ENCODE data around the gene DCAF4L1.

The DCAF4L1 gene

GRCh38 chr4:41981456-41981855 lies at the start of gene DCAF4L1:
TSS of gene DCAF4L1 (plus strand) at chr4:41981756. CDS start at chr4:41981793, 37 bp downstream.
- Histone ChIP-seq H3K4me3 (IDR thresholded peaks at IDR 0.05; ENCODE audit: insufficient read depth, low read depth, low read length) (no peak within 1 kb of the TSS), H3K27ac (no peak within 1 kb of the TSS), H3K27me3 (ENCODE audit: insufficient read depth, low read depth) (no peaks in the 10 kb centered on the region), H4K20me1 (ENCODE audit: insufficient read depth) (no peaks in the 10 kb centered on the region), H3K4me1 (ENCODE audit: low read depth, poor library complexity, severe bottlenecking) (no peaks in the 10 kb centered on the region), H2AFZ (ENCODE audit: low read depth) (no peak within 1 kb of the TSS), H3K36me3 (ENCODE audit: insufficient read depth) (no peaks in the 10 kb centered on the region), H3K4me2 (no peak within 1 kb of the TSS), H3K9ac (no peak within 1 kb of the TSS), H3K79me2 (ENCODE audit: insufficient read depth, low read depth) (no peaks in the 10 kb centered on the region)
- TF ChIP-seq CTCF (conservative IDR thresholded peaks at IDR 0.05; ENCODE audit: low read depth, low read length), result no peak

- Histone ChIP-seq H3K36me3 (ENCODE audit: insufficient read depth) (no peaks in the 10 kb centered on the region), H3K27ac (no peak overlapping the region), H3K9ac (no peak overlapping the region), H4K20me1 (ENCODE audit: insufficient read depth) (no peaks in the 10 kb centered on the region), H3K4me2 (no peak overlapping the region), H2AFZ (ENCODE audit: low read depth) (no peak overlapping the region), H3K4me1 (ENCODE audit: low read depth, poor library complexity, severe bottlenecking) (peaks cover 22% of the 10 kb centered on the region), H3K79me2 (ENCODE audit: insufficient read depth, low read depth) (peaks cover 29% of the 10 kb centered on the region), H3K27me3 (ENCODE audit: insufficient read depth, low read depth) (no peaks in the 10 kb centered on the region), H3K4me3 (IDR thresholded peaks at IDR 0.05; ENCODE audit: insufficient read depth, low read depth, low read length) (no peak overlapping the region)
- TF ChIP-seq CTCF (conservative IDR thresholded peaks at IDR 0.05; ENCODE audit: low read depth, low read length), result no peak
Measured at GRCh38 chr4:41932988-41933387, 48.6 kb upstream of the DCAF4L1 start.

- Histone ChIP-seq H3K27ac (no peak overlapping the region), H3K4me3 (IDR thresholded peaks at IDR 0.05; ENCODE audit: insufficient read depth, low read depth, low read length) (no peak overlapping the region), H3K4me1 (ENCODE audit: low read depth, poor library complexity, severe bottlenecking) (peaks cover 29% of the 10 kb centered on the region), H3K36me3 (ENCODE audit: insufficient read depth) (no peaks in the 10 kb centered on the region), H3K79me2 (ENCODE audit: insufficient read depth, low read depth) (peaks cover 29% of the 10 kb centered on the region), H3K9ac (no peak overlapping the region), H2AFZ (ENCODE audit: low read depth) (peak overlapping the region; percentile 69), H3K4me2 (no peak overlapping the region), H4K20me1 (ENCODE audit: insufficient read depth) (no peaks in the 10 kb centered on the region), H3K27me3 (ENCODE audit: insufficient read depth, low read depth) (no peaks in the 10 kb centered on the region)
- TF ChIP-seq CTCF (conservative IDR thresholded peaks at IDR 0.05; ENCODE audit: low read depth, low read length), result no peak
Measured at GRCh38 chr4:41933997-41934503, 47.5 kb upstream of the DCAF4L1 start.

- peaks cover 29% of the 10 kb centered on the region for H3K79me2 ChIP-seq (ENCODE audit: insufficient read depth, low read depth)
- H3K27me3 ChIP-seq (ENCODE audit: insufficient read depth, low read depth), result no peaks in the 10 kb centered on the region
- H3K4me2 ChIP-seq, result peak overlapping the region; percentile 41; the same call in 1 of the 2 replicates
- H3K36me3 ChIP-seq (ENCODE audit: insufficient read depth), result no peaks in the 10 kb centered on the region
- H3K9ac ChIP-seq, result no peak overlapping the region
- no peak overlapping the region for H3K27ac ChIP-seq
- peak overlapping the region; percentile 69 for H2AFZ ChIP-seq (ENCODE audit: low read depth)
- H3K4me1 ChIP-seq (ENCODE audit: low read depth, poor library complexity, severe bottlenecking), result peaks cover 29% of the 10 kb centered on the region
- no peak overlapping the region for H3K4me3 ChIP-seq (IDR thresholded peaks at IDR 0.05; ENCODE audit: insufficient read depth, low read depth, low read length)
- TF ChIP-seq CTCF (conservative IDR thresholded peaks at IDR 0.05; ENCODE audit: low read depth, low read length), result no peak
- no peaks in the 10 kb centered on the region for H4K20me1 ChIP-seq (ENCODE audit: insufficient read depth)
Measured at GRCh38 chr4:41934514-41934900, 47.0 kb upstream of the DCAF4L1 start.

Measured in KMS-11 (cell line).